ENCODE results near the gene DNAJA4.

DNAJA4 gene

DNA sequence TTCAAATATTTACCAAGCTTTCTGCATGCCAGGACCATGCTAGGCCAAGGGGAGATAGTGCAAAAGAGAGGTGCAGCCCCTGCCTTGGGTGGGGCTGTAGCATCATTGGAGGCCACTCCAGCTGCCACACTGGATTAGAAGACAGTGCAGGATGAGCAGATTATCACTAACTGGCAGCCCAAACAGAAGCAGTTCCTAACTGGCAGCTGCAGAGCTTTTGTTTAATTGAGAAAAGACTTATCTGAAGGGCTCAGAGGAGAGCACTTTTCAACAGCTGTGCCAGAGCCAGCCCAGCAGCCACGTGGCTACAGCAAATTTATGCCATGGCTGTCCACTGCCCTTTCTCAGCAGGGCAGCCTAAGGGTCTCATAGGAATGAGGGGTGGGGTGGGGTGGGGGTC, 16.5 kb upstream of the DNAJA4 start:
- TF ChIP-seq, protein P1, sequence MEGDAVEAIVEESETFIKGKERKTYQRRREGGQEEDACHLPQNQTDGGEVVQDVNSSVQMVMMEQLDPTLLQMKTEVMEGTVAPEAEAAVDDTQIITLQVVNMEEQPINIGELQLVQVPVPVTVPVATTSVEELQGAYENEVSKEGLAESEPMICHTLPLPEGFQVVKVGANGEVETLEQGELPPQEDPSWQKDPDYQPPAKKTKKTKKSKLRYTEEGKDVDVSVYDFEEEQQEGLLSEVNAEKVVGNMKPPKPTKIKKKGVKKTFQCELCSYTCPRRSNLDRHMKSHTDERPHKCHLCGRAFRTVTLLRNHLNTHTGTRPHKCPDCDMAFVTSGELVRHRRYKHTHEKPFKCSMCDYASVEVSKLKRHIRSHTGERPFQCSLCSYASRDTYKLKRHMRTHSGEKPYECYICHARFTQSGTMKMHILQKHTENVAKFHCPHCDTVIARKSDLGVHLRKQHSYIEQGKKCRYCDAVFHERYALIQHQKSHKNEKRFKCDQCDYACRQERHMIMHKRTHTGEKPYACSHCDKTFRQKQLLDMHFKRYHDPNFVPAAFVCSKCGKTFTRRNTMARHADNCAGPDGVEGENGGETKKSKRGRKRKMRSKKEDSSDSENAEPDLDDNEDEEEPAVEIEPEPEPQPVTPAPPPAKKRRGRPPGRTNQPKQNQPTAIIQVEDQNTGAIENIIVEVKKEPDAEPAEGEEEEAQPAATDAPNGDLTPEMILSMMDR (IDR thresholded peaks at IDR 0.05): no peak

DNA sequence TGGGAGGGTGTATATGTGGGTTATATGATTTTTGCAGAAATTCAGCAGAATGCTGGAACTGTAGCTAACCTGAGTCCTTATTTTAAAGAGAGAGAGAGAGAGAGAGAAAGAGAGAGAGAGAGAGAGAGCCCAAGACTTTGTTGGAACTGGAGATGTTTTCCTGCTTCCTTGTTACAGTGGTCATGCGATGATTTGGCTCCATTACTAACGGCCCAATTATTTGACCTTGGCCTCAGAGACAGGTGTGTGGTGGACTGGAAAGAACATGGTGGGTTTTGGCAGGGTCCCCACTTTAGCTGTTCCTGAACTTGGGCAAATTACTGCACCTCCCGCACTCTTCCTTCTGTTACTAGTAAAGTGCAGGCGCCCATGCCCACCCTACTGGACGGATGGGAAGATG, 15.2 kb upstream of the DNAJA4 start:
- TF ChIP-seq, protein P1 (IDR thresholded peaks at IDR 0.05): no peak

DNA sequence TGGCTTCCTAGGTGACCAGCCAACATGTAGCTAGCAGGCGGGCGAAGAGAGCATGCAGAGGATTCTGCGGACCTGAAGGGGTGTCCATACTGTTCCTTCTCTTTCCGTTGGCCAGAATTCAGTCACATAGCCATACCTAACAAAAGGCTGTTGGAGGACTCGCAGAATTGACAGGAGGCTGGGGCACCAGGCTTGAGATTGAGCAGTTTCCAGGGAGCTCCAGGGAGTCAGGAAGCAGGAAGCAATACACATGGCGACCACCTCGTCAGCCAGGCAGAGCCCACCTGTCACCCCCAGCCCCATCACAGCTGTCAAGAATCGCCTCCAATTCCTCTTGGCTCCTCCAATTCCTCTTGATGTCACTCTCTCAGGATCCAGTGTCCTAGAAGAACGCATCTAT, 13.2 kb upstream of the DNAJA4 start:
- TF ChIP-seq, protein P1 (IDR thresholded peaks at IDR 0.05): no peak

DNA sequence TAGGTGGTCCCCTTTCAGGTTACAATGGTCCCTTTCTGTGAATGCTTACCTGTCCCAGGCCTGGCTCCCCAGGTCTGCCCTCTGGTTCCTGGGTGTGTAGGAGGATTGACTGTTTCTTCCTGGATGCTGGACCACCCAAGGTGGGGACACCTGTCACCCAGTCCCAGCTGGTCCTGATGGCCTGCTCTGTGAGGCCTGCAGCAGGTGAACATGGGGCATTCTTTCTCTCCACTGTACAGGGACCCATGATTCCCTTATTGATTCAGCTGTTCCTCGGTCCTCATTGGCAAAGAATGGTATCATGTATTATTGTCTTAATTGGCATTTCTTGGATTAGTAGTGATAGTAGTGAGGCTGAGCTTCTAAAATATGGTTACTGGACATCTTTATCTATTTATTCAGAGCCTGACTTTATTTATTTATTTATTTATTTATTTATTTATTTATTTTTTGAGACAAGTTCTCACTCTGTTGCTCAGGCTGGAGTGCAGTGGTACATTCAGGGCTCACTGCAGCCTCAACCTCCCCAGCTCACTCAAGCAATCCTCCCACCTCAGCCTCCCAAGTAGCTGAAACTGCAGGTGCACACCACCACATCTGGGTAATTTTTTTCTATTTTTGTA, 8.8 kb upstream of the DNAJA4 start:
- TF ChIP-seq, protein P1 (IDR thresholded peaks at IDR 0.05): no peak

DNA sequence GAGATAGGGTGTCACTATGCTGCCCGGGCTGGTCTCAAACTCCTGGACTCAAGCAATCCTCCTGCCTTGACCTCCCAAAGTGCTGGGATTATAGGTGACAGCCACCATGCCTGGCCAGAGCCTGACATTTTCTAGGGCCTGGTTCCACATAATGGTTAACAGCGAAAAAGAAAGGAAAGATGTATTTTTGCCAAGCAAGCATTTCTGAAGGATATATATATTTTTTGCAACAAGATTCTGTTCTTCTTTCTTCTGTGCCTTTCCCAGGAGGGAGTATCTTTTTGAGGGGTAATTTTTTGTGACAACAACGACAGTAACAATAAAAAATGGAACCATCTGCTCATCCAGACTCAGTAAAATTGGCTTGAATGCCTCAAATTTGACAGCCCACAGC, 8.3 kb upstream of the DNAJA4 start:
- TF ChIP-seq, protein P1 (IDR thresholded peaks at IDR 0.05): no peak

DNA sequence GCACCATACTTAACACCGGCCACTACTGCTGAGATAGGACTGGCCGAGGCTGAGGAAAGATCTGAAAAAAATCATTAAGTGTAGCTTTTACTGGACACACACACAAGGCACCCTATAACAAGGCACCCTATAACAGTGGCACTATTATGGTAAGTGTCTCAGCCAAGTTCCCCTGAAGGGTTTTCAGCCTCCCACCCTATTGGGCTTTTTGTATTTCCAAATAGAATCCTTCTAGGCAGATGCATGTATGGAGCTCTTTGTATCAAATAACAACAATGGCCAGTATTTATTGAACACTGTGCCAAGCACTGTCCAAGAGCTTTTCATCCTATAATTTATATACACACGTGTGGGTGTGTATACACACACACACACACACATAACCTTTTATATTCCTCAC, 6.7 kb upstream of the DNAJA4 start:
- TF ChIP-seq, protein P1 (IDR thresholded peaks at IDR 0.05): no peak

DNA sequence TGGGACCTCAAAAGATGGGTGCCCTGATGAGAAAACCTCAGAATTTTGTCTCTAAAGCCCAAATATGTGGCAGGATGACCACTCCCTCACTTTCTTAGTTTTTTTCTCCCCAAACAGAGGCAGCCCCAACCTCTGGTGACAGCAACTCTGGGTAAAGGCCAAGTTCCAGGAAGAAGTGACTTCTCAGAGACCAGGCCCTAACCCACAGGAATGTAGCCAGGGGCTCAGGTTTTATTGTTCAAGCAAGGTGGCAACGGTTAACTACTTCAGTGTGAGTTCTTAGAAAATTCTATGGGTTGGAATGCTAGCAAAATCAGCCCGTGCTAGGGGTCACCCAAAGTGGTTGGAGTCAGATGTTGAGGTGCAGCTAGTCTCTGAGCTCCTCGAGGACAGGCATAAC, 5.1 kb upstream of the DNAJA4 start:
- TF ChIP-seq, protein P1 (IDR thresholded peaks at IDR 0.05): no peak

DNA sequence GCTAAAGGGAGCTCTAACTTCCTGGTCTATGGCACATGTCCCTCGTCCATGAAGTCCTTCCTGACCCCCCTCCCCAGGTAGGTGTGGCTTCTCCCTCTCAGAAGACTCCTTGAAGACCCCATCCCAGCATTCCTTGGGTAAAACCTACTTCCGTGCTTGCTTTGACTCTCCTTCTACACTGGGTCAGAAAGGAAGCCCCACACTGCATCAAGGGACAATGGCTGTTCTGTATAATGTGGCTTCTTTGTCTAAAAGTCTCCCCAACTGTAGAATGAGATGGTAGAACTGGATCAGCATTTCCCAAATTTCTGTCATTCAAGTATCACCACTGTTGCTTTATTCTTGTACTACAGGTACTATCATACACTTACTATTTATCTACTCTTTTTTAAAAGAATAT, 3.9 kb upstream of the DNAJA4 start:
- TF ChIP-seq, protein P1 (IDR thresholded peaks at IDR 0.05): no peak

Data from LNCAP (cell line).